Measurements from ENCODE around the gene SPRR3. TPM values are rescaled to one million over a fixed set of nuclear protein-coding genes. Genes with fewer than 3 reads are reported as not detected.
A peak's percentile ranks its signal among the peaks of the same experiment; 100 is the strongest.

The SPRR3 gene
- total RNA-seq: not detected

GRCh38 chr1:153001382-153001781 is at the start of gene SPRR3:
SPRR3 (plus strand) TSS chr1:153001749; CDS start chr1:153003021, 1,272 bp downstream.
- no peak within 1 kb of the TSS for H3K4me3 Mint-ChIP-seq
- no peak within 1 kb of the TSS for H3K27ac Mint-ChIP-seq
- no peaks in the 10 kb centered on the region for H3K9me3 Mint-ChIP-seq
- H3K4me1 Mint-ChIP-seq (ENCODE audit: low read depth in 2 of 2): no peaks in the 10 kb centered on the region
- no peaks in the 10 kb centered on the region for H3K36me3 Mint-ChIP-seq
- H3K27me3 Mint-ChIP-seq: peaks cover 20 to 26% of the 10 kb centered on the region in 2 donors
- DNase-seq (ENCODE audit: low spot score): no peak
- ATAC-seq: no peak

GRCh38 chr1:152953761-152954160 is 47.8 kb upstream of the SPRR3 start:
- no peak for ATAC-seq
- no peak overlapping the region for H3K27ac Mint-ChIP-seq
- peaks cover 10 to 17% of the 10 kb centered on the region in 2 donors for H3K27me3 Mint-ChIP-seq
- H3K4me1 Mint-ChIP-seq (ENCODE audit: low read depth in 2 of 2): no peaks in the 10 kb centered on the region
- H3K36me3 Mint-ChIP-seq: no peaks in the 10 kb centered on the region
- H3K4me3 Mint-ChIP-seq: no peak overlapping the region
- no peaks in the 10 kb centered on the region for H3K9me3 Mint-ChIP-seq
- no peak for DNase-seq (ENCODE audit: low spot score)

GRCh38 chr1:152954436-152954835 is 47.1 kb upstream of the SPRR3 start:
- no peaks in the 10 kb centered on the region for H3K9me3 Mint-ChIP-seq
- H3K27me3 Mint-ChIP-seq: peaks cover 10 to 17% of the 10 kb centered on the region in 2 donors
- ATAC-seq: no peak
- no peak overlapping the region for H3K4me3 Mint-ChIP-seq
- no peaks in the 10 kb centered on the region for H3K4me1 Mint-ChIP-seq (ENCODE audit: low read depth in 2 of 2)
- no peaks in the 10 kb centered on the region for H3K36me3 Mint-ChIP-seq
- no peak overlapping the region for H3K27ac Mint-ChIP-seq
- no peak for DNase-seq (ENCODE audit: low spot score)

GRCh38 chr1:152957561-152957960 is 44.0 kb upstream of the SPRR3 start:
- ATAC-seq (no peak), DNase-seq (ENCODE audit: low spot score) (no peak)
- Mint-ChIP-seq H3K9me3 (no peaks in the 10 kb centered on the region), H3K27ac (no peak overlapping the region), H3K27me3 (peaks cover 8 to 9% of the 10 kb centered on the region in 2 donors), H3K4me1 (ENCODE audit: low read depth in 2 of 2) (no peaks in the 10 kb centered on the region), H3K36me3 (no peaks in the 10 kb centered on the region), H3K4me3 (no peak overlapping the region)

GRCh38 chr1:152959273-152959672 is 42.3 kb upstream of the SPRR3 start:
- H3K36me3 Mint-ChIP-seq: no peaks in the 10 kb centered on the region
- ATAC-seq: no peak
- no peaks in the 10 kb centered on the region for H3K4me1 Mint-ChIP-seq (ENCODE audit: low read depth in 2 of 2)
- no peak overlapping the region for H3K4me3 Mint-ChIP-seq
- H3K27me3 Mint-ChIP-seq: peaks cover 7 to 8% of the 10 kb centered on the region in 2 donors
- DNase-seq (ENCODE audit: low spot score): no peak
- H3K9me3 Mint-ChIP-seq: no peaks in the 10 kb centered on the region
- H3K27ac Mint-ChIP-seq: no peak overlapping the region

- H3K4me3 Mint-ChIP-seq: no peak overlapping the region
- no peaks in the 10 kb centered on the region for H3K4me1 Mint-ChIP-seq (ENCODE audit: low read depth in 2 of 2)
- H3K27me3 Mint-ChIP-seq: peaks cover 8 to 13% of the 10 kb centered on the region in 2 donors
- H3K9me3 Mint-ChIP-seq: no peaks in the 10 kb centered on the region
- no peaks in the 10 kb centered on the region for H3K36me3 Mint-ChIP-seq
- DNase-seq (ENCODE audit: low spot score) (no peak), ATAC-seq (peak in 1 of 2 donors; percentile 32)
- H3K27ac Mint-ChIP-seq: no peak overlapping the region
Observed at GRCh38 chr1:152959801-152960451, 41.6 kb upstream of the SPRR3 start.

- no peak for ATAC-seq
- no peaks in the 10 kb centered on the region for H3K36me3 Mint-ChIP-seq
- no peak overlapping the region for H3K27ac Mint-ChIP-seq
- DNase-seq (ENCODE audit: low spot score): no peak
- H3K4me3 Mint-ChIP-seq: no peak overlapping the region
- H3K9me3 Mint-ChIP-seq: no peaks in the 10 kb centered on the region
- H3K4me1 Mint-ChIP-seq (ENCODE audit: low read depth in 2 of 2): no peaks in the 10 kb centered on the region
- peaks cover 10 to 19% of the 10 kb centered on the region in 2 donors for H3K27me3 Mint-ChIP-seq
Observed at GRCh38 chr1:152960452-152961044, 41.0 kb upstream of the SPRR3 start.

GRCh38 chr1:152961226-152961891 is 40.2 kb upstream of the SPRR3 start:
- H3K4me3 Mint-ChIP-seq: no peak overlapping the region
- no peaks in the 10 kb centered on the region for H3K4me1 Mint-ChIP-seq (ENCODE audit: low read depth in 2 of 2)
- ATAC-seq: no peak
- H3K27ac Mint-ChIP-seq: no peak overlapping the region
- no peaks in the 10 kb centered on the region for H3K36me3 Mint-ChIP-seq
- H3K27me3 Mint-ChIP-seq: peaks cover 10 to 20% of the 10 kb centered on the region in 2 donors
- no peak for DNase-seq (ENCODE audit: low spot score)
- no peaks in the 10 kb centered on the region for H3K9me3 Mint-ChIP-seq

- H3K27ac Mint-ChIP-seq: no peak overlapping the region
Observed at GRCh38 chr1:152962876-152963415, 38.6 kb upstream of the SPRR3 start.

GRCh38 chr1:152964536-152964935 is 37.0 kb upstream of the SPRR3 start:
- Mint-ChIP-seq H3K27me3 (peaks cover 21 to 38% of the 10 kb centered on the region in 2 donors), H3K4me3 (no peak overlapping the region), H3K27ac (no peak overlapping the region), H3K9me3 (no peaks in the 10 kb centered on the region), H3K4me1 (ENCODE audit: low read depth in 2 of 2) (no peaks in the 10 kb centered on the region), H3K36me3 (no peaks in the 10 kb centered on the region)
- no peak for DNase-seq (ENCODE audit: low spot score)
- peak in 1 of 2 donors; percentile 22 for ATAC-seq

More at GRCh38 chr1:152962876-152963415, 38.6 kb upstream of the SPRR3 start:
- Mint-ChIP-seq H3K36me3 (no peaks in the 10 kb centered on the region), H3K4me1 (ENCODE audit: low read depth in 2 of 2) (no peaks in the 10 kb centered on the region), H3K4me3 (no peak overlapping the region), H3K27me3 (peaks cover 18 to 31% of the 10 kb centered on the region in 2 donors), H3K9me3 (no peaks in the 10 kb centered on the region)
- no peak for DNase-seq (ENCODE audit: low spot score)
- ATAC-seq: no peak

GRCh38 chr1:152965853-152966252 is 35.7 kb upstream of the SPRR3 start:
- ATAC-seq: no peak
- DNase-seq (ENCODE audit: low spot score): no peak
- Mint-ChIP-seq H3K36me3 (no peaks in the 10 kb centered on the region), H3K4me3 (no peak overlapping the region), H3K27me3 (peaks cover 19 to 38% of the 10 kb centered on the region in 2 donors), H3K4me1 (ENCODE audit: low read depth in 2 of 2) (no peaks in the 10 kb centered on the region), H3K9me3 (no peaks in the 10 kb centered on the region), H3K27ac (no peak overlapping the region)

GRCh38 chr1:152967201-152967600 is 34.3 kb upstream of the SPRR3 start:
- Mint-ChIP-seq H3K27me3 (peaks cover 21 to 43% of the 10 kb centered on the region in 2 donors), H3K4me1 (ENCODE audit: low read depth in 2 of 2) (no peaks in the 10 kb centered on the region), H3K4me3 (no peak overlapping the region), H3K36me3 (no peaks in the 10 kb centered on the region), H3K27ac (no peak overlapping the region), H3K9me3 (no peaks in the 10 kb centered on the region)
- DNase-seq (ENCODE audit: low spot score) (no peak), ATAC-seq (no peak)

GRCh38 chr1:152968248-152968647 is 33.3 kb upstream of the SPRR3 start:
- DNase-seq (ENCODE audit: low spot score) (no peak), ATAC-seq (no peak)
- Mint-ChIP-seq H3K4me3 (no peak overlapping the region), H3K36me3 (no peaks in the 10 kb centered on the region), H3K4me1 (ENCODE audit: low read depth in 2 of 2) (no peaks in the 10 kb centered on the region), H3K9me3 (no peaks in the 10 kb centered on the region), H3K27ac (no peak overlapping the region), H3K27me3 (peaks cover 28 to 54% of the 10 kb centered on the region in 2 donors)

GRCh38 chr1:152969036-152969435 is 32.5 kb upstream of the SPRR3 start:
- H3K4me3 Mint-ChIP-seq: no peak overlapping the region
- H3K27ac Mint-ChIP-seq: no peak overlapping the region
- H3K27me3 Mint-ChIP-seq: peaks cover 25 to 51% of the 10 kb centered on the region in 2 donors
- no peaks in the 10 kb centered on the region for H3K4me1 Mint-ChIP-seq (ENCODE audit: low read depth in 2 of 2)
- H3K36me3 Mint-ChIP-seq: no peaks in the 10 kb centered on the region
- DNase-seq (ENCODE audit: low spot score) (no peak), ATAC-seq (no peak)
- H3K9me3 Mint-ChIP-seq: no peaks in the 10 kb centered on the region

Data from natural killer cell treated with Interleukin-12 subunit alpha and Interleukin-12 subunit beta and Interleukin-15 and Interleukin-18, amount 100 ng/mL, for 72 hours (primary cell).